Measurements from ENCODE around the gene DNAJC16.

DNAJC16 gene

GRCh38 chr1:15571266-15571665 lies 44.6 kb downstream of the DNAJC16 start:
- Histone ChIP-seq H3K36me3 (ENCODE audit: control insufficient read depth in 2 of 2, insufficient read depth in 1 of 2, low read length in 2 of 2) (peaks cover 16 to 46% of the 10 kb centered on the region in 2 experiments; a peak in 2 of 3 replicates), H3K9me3 (ENCODE audit: control insufficient read depth, insufficient read depth, low read depth, low read length) (no peaks in the 10 kb centered on the region), H3K4me3 (ENCODE audit: low read depth, low read length) (no peak overlapping the region), H3K4me1 (ENCODE audit: control insufficient read depth, insufficient read depth, low read length) (no peaks in the 10 kb centered on the region), H3K27ac (ENCODE audit: extremely low read depth, low read depth, low read length) (no peak overlapping the region)
- ChIA-PET CTCF (interaction anchor here (0.7 to 1.7 kb wide), 3 partner anchors 10 to 443 kb away, joined by 3 read pairs; no protein-coding TSS in a partner anchor), POLR2A (no interaction called here)
- TF ChIP-seq RBAK (tag by site-specific recombination; IDR thresholded peaks at IDR 0.05) (no peak), GFI1B (tag by site-specific recombination; IDR thresholded peaks at IDR 0.05) (no peak), ZBTB17 (tag by site-specific recombination; IDR thresholded peaks at IDR 0.05) (no peak), ZNF10 (tag by site-specific recombination; IDR thresholded peaks at IDR 0.05) (no peak), ZBTB10 (tag by site-specific recombination; IDR thresholded peaks at IDR 0.05) (no peak), PBX3 (CRISPR knock-in tag; IDR thresholded peaks at IDR 0.05) (no peak), ZNF600 (tag by site-specific recombination; IDR thresholded peaks at IDR 0.05) (no peak), ZNF626 (tag by site-specific recombination; IDR thresholded peaks at IDR 0.05) (no peak), ZNF704 (tag by site-specific recombination; IDR thresholded peaks at IDR 0.05) (no peak), ZNF473 (tag by site-specific recombination; IDR thresholded peaks at IDR 0.05) (no peak), KLF1 (tag by site-specific recombination; IDR thresholded peaks at IDR 0.05) (no peak), KLF7 (tag by site-specific recombination; IDR thresholded peaks at IDR 0.05; ENCODE audit: borderline replicate concordance) (no peak)
- TF ChIP-seq, protein P1, sequence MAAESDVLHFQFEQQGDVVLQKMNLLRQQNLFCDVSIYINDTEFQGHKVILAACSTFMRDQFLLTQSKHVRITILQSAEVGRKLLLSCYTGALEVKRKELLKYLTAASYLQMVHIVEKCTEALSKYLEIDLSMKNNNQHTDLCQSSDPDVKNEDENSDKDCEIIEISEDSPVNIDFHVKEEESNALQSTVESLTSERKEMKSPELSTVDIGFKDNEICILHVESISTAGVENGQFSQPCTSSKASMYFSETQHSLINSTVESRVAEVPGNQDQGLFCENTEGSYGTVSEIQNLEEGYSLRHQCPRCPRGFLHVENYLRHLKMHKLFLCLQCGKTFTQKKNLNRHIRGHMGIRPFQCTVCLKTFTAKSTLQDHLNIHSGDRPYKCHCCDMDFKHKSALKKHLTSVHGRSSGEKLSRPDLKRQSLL (tag by site-specific recombination; IDR thresholded peaks at IDR 0.05): no peak

DNA sequence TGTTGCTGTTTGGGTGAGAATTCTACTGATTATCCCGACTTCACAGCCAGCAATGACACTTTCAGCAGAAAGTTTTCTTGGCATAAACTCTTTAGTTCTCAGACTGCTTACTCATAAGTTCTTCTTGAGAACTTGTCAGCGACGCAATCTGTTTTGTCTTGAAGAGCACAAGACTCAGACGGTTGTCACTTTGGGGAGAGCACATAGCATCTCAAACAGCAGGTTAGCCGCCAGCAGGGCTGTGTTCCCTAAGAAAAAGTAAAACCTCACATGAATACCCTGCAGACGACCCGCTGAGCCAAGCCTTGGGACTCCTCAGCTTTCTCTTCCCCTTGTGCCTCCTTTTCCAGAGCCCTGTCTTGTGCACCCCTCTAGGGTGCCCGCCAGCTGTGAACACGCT lies 46.8 kb downstream of the DNAJC16 start:
- Histone ChIP-seq H3K36me3 (ENCODE audit: control insufficient read depth in 2 of 2, insufficient read depth in 1 of 2, low read length in 2 of 2) (peaks cover 11 to 24% of the 10 kb centered on the region in 2 experiments; a peak in 2 of 3 replicates), H3K9me3 (ENCODE audit: control insufficient read depth, insufficient read depth, low read depth, low read length) (no peaks in the 10 kb centered on the region), H3K4me1 (ENCODE audit: control insufficient read depth, insufficient read depth, low read length) (no peaks in the 10 kb centered on the region), H3K27ac (ENCODE audit: extremely low read depth, low read depth, low read length) (no peak overlapping the region), H3K4me3 (ENCODE audit: low read depth, low read length) (no peak overlapping the region)
- CTCF ChIA-PET: no interaction called here
- POLR2A ChIA-PET: no interaction called here
- TF ChIP-seq ZFP37 (tag by site-specific recombination; IDR thresholded peaks at IDR 0.05) (no peak), ZNF394 (tag by site-specific recombination; IDR thresholded peaks at IDR 0.05; ENCODE audit: borderline replicate concordance) (no peak), ZNF138 (tag by site-specific recombination; IDR thresholded peaks at IDR 0.05; ENCODE audit: borderline replicate concordance) (no peak), ZNF19 (tag by site-specific recombination; IDR thresholded peaks at IDR 0.05; ENCODE audit: low read depth) (no peak), ZNF629 (tag by site-specific recombination; IDR thresholded peaks at IDR 0.05) (no peak), ZNF560 (tag by site-specific recombination; IDR thresholded peaks at IDR 0.05; ENCODE audit: borderline replicate concordance) (no peak), ZNF10 (tag by site-specific recombination; IDR thresholded peaks at IDR 0.05) (no peak), ZNF776 (tag by site-specific recombination; IDR thresholded peaks at IDR 0.05; ENCODE audit: borderline replicate concordance) (no peak), ZNF768 (tag by site-specific recombination; IDR thresholded peaks at IDR 0.05) (no peak), ZNF76 (tag by site-specific recombination; IDR thresholded peaks at IDR 0.05; ENCODE audit: borderline replicate concordance, low read depth) (no peak), ZNF16 (tag by site-specific recombination; IDR thresholded peaks at IDR 0.05; ENCODE audit: low read depth) (no peak)
- TF ChIP-seq, protein P2, sequence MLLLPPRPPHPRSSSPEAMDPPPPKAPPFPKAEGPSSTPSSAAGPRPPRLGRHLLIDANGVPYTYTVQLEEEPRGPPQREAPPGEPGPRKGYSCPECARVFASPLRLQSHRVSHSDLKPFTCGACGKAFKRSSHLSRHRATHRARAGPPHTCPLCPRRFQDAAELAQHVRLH (tag by site-specific recombination; IDR thresholded peaks at IDR 0.05): no peak
- TF ChIP-seq, protein P3, sequence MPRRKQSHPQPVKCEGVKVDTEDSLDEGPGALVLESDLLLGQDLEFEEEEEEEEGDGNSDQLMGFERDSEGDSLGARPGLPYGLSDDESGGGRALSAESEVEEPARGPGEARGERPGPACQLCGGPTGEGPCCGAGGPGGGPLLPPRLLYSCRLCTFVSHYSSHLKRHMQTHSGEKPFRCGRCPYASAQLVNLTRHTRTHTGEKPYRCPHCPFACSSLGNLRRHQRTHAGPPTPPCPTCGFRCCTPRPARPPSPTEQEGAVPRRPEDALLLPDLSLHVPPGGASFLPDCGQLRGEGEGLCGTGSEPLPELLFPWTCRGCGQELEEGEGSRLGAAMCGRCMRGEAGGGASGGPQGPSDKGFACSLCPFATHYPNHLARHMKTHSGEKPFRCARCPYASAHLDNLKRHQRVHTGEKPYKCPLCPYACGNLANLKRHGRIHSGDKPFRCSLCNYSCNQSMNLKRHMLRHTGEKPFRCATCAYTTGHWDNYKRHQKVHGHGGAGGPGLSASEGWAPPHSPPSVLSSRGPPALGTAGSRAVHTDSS (tag by site-specific recombination; IDR thresholded peaks at IDR 0.05): no peak
